ENCODE results near the gene DUSP12.

- TF ChIP-seq, protein P1, sequence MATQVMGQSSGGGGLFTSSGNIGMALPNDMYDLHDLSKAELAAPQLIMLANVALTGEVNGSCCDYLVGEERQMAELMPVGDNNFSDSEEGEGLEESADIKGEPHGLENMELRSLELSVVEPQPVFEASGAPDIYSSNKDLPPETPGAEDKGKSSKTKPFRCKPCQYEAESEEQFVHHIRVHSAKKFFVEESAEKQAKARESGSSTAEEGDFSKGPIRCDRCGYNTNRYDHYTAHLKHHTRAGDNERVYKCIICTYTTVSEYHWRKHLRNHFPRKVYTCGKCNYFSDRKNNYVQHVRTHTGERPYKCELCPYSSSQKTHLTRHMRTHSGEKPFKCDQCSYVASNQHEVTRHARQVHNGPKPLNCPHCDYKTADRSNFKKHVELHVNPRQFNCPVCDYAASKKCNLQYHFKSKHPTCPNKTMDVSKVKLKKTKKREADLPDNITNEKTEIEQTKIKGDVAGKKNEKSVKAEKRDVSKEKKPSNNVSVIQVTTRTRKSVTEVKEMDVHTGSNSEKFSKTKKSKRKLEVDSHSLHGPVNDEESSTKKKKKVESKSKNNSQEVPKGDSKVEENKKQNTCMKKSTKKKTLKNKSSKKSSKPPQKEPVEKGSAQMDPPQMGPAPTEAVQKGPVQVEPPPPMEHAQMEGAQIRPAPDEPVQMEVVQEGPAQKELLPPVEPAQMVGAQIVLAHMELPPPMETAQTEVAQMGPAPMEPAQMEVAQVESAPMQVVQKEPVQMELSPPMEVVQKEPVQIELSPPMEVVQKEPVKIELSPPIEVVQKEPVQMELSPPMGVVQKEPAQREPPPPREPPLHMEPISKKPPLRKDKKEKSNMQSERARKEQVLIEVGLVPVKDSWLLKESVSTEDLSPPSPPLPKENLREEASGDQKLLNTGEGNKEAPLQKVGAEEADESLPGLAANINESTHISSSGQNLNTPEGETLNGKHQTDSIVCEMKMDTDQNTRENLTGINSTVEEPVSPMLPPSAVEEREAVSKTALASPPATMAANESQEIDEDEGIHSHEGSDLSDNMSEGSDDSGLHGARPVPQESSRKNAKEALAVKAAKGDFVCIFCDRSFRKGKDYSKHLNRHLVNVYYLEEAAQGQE (IDR thresholded peaks at IDR 0.05), result no peak
- TF ChIP-seq, protein P2, sequence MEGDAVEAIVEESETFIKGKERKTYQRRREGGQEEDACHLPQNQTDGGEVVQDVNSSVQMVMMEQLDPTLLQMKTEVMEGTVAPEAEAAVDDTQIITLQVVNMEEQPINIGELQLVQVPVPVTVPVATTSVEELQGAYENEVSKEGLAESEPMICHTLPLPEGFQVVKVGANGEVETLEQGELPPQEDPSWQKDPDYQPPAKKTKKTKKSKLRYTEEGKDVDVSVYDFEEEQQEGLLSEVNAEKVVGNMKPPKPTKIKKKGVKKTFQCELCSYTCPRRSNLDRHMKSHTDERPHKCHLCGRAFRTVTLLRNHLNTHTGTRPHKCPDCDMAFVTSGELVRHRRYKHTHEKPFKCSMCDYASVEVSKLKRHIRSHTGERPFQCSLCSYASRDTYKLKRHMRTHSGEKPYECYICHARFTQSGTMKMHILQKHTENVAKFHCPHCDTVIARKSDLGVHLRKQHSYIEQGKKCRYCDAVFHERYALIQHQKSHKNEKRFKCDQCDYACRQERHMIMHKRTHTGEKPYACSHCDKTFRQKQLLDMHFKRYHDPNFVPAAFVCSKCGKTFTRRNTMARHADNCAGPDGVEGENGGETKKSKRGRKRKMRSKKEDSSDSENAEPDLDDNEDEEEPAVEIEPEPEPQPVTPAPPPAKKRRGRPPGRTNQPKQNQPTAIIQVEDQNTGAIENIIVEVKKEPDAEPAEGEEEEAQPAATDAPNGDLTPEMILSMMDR (IDR thresholded peaks at IDR 0.05; ENCODE audit: low read depth, low read length, missing input control), result no peak
- TF ChIP-seq YY1 (IDR thresholded peaks at IDR 0.05), result no peak
- TF ChIP-seq EGR1 (IDR thresholded peaks at IDR 0.05; ENCODE audit: low read depth in 2 of 2), result no peak
- TF ChIP-seq TAF1 (conservative IDR thresholded peaks at IDR 0.05), result no peak
- no peak for TF ChIP-seq GABPA (IDR thresholded peaks at IDR 0.05 in 1 of 2, conservative IDR thresholded peaks at IDR 0.05 in 1 of 2)
- TF ChIP-seq, protein P3, sequence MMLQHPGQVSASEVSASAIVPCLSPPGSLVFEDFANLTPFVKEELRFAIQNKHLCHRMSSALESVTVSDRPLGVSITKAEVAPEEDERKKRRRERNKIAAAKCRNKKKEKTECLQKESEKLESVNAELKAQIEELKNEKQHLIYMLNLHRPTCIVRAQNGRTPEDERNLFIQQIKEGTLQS (IDR thresholded peaks at IDR 0.05), result no peak
- TF ChIP-seq FOXA2 (IDR thresholded peaks at IDR 0.05), result no peak
Measured at GRCh38 chr1:161777261-161777660, 27.7 kb downstream of the DUSP12 start.
